ENCODE measurements around the gene NCKIPSD.
A peak's percentile ranks its signal among the peaks of the same experiment; 100 is the strongest.

NCKIPSD gene

DNA sequence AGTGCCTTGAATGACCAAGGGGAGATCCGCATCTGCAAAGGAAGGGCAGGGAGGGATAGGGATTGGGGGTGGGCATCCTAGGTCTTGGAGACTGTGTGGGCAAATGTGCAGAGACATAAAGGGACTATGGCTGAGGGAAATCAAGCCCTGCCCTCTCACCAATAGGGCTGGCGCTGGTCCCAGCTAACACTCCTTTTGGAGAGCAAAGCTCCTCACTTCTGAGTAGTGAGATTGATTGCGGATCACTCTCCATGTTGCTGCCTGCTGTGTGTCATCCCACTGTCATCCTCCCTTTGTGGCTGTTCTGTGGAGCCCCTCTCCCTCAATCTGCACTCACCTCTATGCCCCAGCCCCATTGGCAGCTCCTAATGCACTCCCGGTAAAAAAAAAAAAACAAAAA lies 20.8 kb downstream of the NCKIPSD start:
- TF ChIP-seq CSDC2 (CRISPR knock-in tag; IDR thresholded peaks at IDR 0.05) = no peak
- no peak for ATAC-seq

DNA sequence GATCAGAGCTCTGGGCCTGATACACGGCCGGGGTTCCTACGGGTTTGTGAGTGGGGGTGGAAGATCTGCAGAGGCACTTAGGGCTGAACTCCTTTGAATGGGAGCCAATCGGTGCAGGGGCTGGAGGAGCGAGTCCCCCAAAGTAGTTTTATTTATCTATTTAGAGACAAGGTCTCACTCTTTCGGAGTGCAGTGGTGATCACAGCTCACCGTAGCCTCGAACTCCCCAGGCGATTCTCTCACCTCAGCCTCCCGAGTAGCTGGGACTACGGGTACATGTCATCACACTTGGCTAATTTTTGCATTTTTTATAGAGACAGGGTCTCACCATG lies 21.4 kb downstream of the NCKIPSD start:
- TF ChIP-seq TOX (CRISPR knock-in tag; IDR thresholded peaks at IDR 0.05; ENCODE audit: borderline replicate concordance) = no peak
- no peak for TF ChIP-seq OSR1 (CRISPR knock-in tag; IDR thresholded peaks at IDR 0.05)
- no peak for TF ChIP-seq PPARA (CRISPR knock-in tag; IDR thresholded peaks at IDR 0.05; ENCODE audit: borderline replicate concordance)
- TF ChIP-seq RARB (CRISPR knock-in tag; IDR thresholded peaks at IDR 0.05) = no peak
- no peak for TF ChIP-seq ZFP30 (CRISPR knock-in tag; IDR thresholded peaks at IDR 0.05)
- TF ChIP-seq SNAI2 (CRISPR knock-in tag; IDR thresholded peaks at IDR 0.05) = no peak
- no peak for TF ChIP-seq TCF4 (CRISPR knock-in tag; IDR thresholded peaks at IDR 0.05; ENCODE audit: borderline replicate concordance)
- ATAC-seq = no peak

DNA sequence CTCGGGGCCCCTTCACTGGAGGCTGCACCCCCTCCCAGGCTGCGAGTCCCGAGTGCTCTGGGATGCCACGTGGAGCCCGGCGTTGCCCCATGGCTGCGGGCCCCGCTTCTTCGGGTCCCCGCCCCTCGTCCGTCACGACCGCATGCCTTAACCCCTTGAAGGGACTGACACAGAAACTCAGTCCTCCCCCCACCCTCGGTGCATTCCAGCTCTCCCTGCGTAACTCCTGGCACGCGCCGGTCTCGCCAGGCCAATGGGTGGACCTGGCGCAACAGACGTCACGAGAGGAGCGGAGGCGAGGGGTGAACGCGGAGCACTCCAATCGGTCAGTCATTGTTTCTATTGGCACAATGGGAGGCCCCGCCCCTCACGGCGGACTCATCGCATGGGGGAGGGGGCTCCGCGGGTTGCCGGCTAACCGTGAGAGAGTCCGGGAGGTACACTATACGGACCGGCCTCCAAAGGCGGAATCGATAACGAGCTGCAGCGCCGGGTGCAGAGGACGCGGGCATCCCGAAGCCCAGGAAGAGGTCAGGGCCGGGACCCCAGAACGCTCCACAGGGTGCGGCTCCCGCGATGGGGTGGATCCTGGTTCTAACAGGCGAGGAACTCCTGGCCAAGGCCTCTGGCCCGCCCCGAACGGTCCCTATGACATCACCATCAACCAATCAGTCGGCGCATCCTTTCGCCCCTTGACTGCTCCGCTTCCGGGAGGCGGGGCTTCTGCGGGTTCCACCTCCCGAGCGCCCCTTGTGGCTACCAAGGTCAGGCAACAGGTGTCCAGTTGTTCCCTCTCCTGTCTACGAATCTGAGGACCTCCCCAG lies 22.0 kb downstream of the NCKIPSD start:
- TF ChIP-seq, protein P1, sequence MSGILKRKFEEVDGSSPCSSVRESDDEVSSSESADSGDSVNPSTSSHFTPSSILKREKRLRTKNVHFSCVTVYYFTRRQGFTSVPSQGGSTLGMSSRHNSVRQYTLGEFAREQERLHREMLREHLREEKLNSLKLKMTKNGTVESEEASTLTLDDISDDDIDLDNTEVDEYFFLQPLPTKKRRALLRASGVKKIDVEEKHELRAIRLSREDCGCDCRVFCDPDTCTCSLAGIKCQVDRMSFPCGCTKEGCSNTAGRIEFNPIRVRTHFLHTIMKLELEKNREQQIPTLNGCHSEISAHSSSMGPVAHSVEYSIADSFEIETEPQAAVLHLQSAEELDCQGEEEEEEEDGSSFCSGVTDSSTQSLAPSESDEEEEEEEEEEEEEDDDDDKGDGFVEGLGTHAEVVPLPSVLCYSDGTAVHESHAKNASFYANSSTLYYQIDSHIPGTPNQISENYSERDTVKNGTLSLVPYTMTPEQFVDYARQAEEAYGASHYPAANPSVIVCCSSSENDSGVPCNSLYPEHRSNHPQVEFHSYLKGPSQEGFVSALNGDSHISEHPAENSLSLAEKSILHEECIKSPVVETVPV (CRISPR knock-in tag; IDR thresholded peaks at IDR 0.05) = no peak
- TF ChIP-seq, protein P2, sequence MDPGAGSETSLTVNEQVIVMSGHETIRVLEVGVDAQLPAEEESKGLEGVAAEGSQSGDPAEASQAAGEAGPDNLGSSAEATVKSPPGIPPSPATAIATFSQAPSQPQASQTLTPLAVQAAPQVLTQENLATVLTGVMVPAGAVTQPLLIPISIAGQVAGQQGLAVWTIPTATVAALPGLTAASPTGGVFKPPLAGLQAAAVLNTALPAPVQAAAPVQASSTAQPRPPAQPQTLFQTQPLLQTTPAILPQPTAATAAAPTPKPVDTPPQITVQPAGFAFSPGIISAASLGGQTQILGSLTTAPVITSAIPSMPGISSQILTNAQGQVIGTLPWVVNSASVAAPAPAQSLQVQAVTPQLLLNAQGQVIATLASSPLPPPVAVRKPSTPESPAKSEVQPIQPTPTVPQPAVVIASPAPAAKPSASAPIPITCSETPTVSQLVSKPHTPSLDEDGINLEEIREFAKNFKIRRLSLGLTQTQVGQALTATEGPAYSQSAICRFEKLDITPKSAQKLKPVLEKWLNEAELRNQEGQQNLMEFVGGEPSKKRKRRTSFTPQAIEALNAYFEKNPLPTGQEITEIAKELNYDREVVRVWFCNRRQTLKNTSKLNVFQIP (CRISPR knock-in tag; IDR thresholded peaks at IDR 0.05; ENCODE audit: borderline replicate concordance, low read depth) = no peak
- TF ChIP-seq OSR1 (CRISPR knock-in tag; IDR thresholded peaks at IDR 0.05) (no peak), CSDC2 (CRISPR knock-in tag; IDR thresholded peaks at IDR 0.05) (peak; percentile 80; the same call in 1 of the 2 replicates), SNAI2 (CRISPR knock-in tag; IDR thresholded peaks at IDR 0.05) (0 out of 2 replicates have a peak, but pooled peaks have one; percentile 72), PPARA (CRISPR knock-in tag; IDR thresholded peaks at IDR 0.05; ENCODE audit: borderline replicate concordance) (no peak), ZNF70 (CRISPR knock-in tag; IDR thresholded peaks at IDR 0.05) (0 out of 2 replicates have a peak, but pooled peaks have one; percentile 28), TCF4 (CRISPR knock-in tag; IDR thresholded peaks at IDR 0.05; ENCODE audit: borderline replicate concordance) (no peak), ISL1 (CRISPR knock-in tag; IDR thresholded peaks at IDR 0.05) (no peak), ZNF565 (CRISPR knock-in tag; conservative IDR thresholded peaks at IDR 0.05; ENCODE audit: low read depth) (no peak), TOX (CRISPR knock-in tag; IDR thresholded peaks at IDR 0.05; ENCODE audit: borderline replicate concordance) (no peak), RARB (CRISPR knock-in tag; IDR thresholded peaks at IDR 0.05) (no peak), ZC3H10 (CRISPR knock-in tag; IDR thresholded peaks at IDR 0.05) (no peak), ESRRG (CRISPR knock-in tag; IDR thresholded peaks at IDR 0.05) (peak; percentile 72; the same call in 1 of the 2 replicates), BACH2 (CRISPR knock-in tag; IDR thresholded peaks at IDR 0.05; ENCODE audit: borderline replicate concordance) (no peak), GLIS3 (CRISPR knock-in tag; IDR thresholded peaks at IDR 0.05) (peak; percentile 90; the same call in 1 of the 2 replicates), ZFP30 (CRISPR knock-in tag; IDR thresholded peaks at IDR 0.05) (no peak), ARNTL (CRISPR knock-in tag; IDR thresholded peaks at IDR 0.05; ENCODE audit: borderline replicate concordance, low read depth) (no peak), ZNF8 (CRISPR knock-in tag; IDR thresholded peaks at IDR 0.05) (no peak), ZFP3 (CRISPR knock-in tag; IDR thresholded peaks at IDR 0.05) (0 out of 2 replicates have a peak, but pooled peaks have one; percentile 2)
- TF ChIP-seq, protein P3, sequence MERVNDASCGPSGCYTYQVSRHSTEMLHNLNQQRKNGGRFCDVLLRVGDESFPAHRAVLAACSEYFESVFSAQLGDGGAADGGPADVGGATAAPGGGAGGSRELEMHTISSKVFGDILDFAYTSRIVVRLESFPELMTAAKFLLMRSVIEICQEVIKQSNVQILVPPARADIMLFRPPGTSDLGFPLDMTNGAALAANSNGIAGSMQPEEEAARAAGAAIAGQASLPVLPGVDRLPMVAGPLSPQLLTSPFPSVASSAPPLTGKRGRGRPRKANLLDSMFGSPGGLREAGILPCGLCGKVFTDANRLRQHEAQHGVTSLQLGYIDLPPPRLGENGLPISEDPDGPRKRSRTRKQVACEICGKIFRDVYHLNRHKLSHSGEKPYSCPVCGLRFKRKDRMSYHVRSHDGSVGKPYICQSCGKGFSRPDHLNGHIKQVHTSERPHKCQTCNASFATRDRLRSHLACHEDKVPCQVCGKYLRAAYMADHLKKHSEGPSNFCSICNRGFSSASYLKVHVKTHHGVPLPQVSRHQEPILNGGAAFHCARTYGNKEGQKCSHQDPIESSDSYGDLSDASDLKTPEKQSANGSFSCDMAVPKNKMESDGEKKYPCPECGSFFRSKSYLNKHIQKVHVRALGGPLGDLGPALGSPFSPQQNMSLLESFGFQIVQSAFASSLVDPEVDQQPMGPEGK (CRISPR knock-in tag; IDR thresholded peaks at IDR 0.05; ENCODE audit: borderline replicate concordance) = peak; percentile 48; the same call in 1 of the 2 replicates
- TF ChIP-seq, protein P4, sequence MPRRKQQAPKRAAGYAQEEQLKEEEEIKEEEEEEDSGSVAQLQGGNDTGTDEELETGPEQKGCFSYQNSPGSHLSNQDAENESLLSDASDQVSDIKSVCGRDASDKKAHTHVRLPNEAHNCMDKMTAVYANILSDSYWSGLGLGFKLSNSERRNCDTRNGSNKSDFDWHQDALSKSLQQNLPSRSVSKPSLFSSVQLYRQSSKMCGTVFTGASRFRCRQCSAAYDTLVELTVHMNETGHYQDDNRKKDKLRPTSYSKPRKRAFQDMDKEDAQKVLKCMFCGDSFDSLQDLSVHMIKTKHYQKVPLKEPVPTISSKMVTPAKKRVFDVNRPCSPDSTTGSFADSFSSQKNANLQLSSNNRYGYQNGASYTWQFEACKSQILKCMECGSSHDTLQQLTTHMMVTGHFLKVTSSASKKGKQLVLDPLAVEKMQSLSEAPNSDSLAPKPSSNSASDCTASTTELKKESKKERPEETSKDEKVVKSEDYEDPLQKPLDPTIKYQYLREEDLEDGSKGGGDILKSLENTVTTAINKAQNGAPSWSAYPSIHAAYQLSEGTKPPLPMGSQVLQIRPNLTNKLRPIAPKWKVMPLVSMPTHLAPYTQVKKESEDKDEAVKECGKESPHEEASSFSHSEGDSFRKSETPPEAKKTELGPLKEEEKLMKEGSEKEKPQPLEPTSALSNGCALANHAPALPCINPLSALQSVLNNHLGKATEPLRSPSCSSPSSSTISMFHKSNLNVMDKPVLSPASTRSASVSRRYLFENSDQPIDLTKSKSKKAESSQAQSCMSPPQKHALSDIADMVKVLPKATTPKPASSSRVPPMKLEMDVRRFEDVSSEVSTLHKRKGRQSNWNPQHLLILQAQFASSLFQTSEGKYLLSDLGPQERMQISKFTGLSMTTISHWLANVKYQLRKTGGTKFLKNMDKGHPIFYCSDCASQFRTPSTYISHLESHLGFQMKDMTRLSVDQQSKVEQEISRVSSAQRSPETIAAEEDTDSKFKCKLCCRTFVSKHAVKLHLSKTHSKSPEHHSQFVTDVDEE (CRISPR knock-in tag; IDR thresholded peaks at IDR 0.05) = peak; percentile 40; the same call in 1 of the 2 replicates
- TF ChIP-seq, protein P5, sequence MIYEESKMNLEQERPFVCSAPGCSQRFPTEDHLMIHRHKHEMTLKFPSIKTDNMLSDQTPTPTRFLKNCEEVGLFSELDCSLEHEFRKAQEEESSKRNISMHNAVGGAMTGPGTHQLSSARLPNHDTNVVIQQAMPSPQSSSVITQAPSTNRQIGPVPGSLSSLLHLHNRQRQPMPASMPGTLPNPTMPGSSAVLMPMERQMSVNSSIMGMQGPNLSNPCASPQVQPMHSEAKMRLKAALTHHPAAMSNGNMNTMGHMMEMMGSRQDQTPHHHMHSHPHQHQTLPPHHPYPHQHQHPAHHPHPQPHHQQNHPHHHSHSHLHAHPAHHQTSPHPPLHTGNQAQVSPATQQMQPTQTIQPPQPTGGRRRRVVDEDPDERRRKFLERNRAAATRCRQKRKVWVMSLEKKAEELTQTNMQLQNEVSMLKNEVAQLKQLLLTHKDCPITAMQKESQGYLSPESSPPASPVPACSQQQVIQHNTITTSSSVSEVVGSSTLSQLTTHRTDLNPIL (CRISPR knock-in tag; IDR thresholded peaks at IDR 0.05; ENCODE audit: low read depth) = 0 out of 2 replicates have a peak, but pooled peaks have one; percentile 40
- ATAC-seq = peak; percentile 87

Measured in SK-N-SH treated with all-trans-retinoic acid at 6 μM for 48 hours (cell line).